H9 (cell line): ENCODE data around the gene WDR27. TPM values are rescaled to one million over a fixed set of nuclear protein-coding genes. Genes with fewer than 3 reads are reported as not detected.

Experiments
- DNase-seq: peaks from one replicate; pipeline ENCODE4 v3.0.0-alpha.2; 2017
- H2AFZ ChIP-seq: one replicate; pipeline ENCODE4 v1.6.1; 2013; ENCODE audit warnings: mild to moderate bottlenecking, low read length, control low read depth, moderate library complexity
- H2AK5ac ChIP-seq: 2 replicates; pipeline ENCODE4 v1.6.1; 2013; ENCODE audit warnings: low read length, control low read depth, mixed read lengths; ENCODE audit not compliant: insufficient read length
- H2BK120ac ChIP-seq: one replicate; pipeline ENCODE4 v1.6.1; 2013; ENCODE audit warnings: low read depth, mild to moderate bottlenecking, low read length, control low read depth, inconsistent platforms; ENCODE audit not compliant: poor library complexity, severe bottlenecking
- H2BK12ac ChIP-seq: 2 replicates; pipeline ENCODE4 v1.6.1; 2013; ENCODE audit warnings: low read length, control low read depth, mixed read lengths, low read depth; ENCODE audit not compliant: insufficient read length
- H2BK15ac ChIP-seq: 2 replicates; pipeline ENCODE4 v1.6.1; 2013; ENCODE audit warnings: low read depth, low read length, control low read depth
- H2BK20ac ChIP-seq: one replicate; pipeline ENCODE4 v1.6.1; 2013; ENCODE audit warnings: low read depth, mild to moderate bottlenecking, low read length, control low read depth, inconsistent platforms; ENCODE audit not compliant: poor library complexity, severe bottlenecking
- H2BK5ac ChIP-seq: 2 replicates; pipeline ENCODE4 v1.6.1; 2013; ENCODE audit warnings: low read length, control low read depth, mixed read lengths; ENCODE audit not compliant: insufficient read length
- H3K14ac ChIP-seq: 2 replicates; pipeline ENCODE4 v1.6.1; 2013; ENCODE audit warnings: low read length, control low read depth; ENCODE audit not compliant: insufficient read depth
- H3K18ac ChIP-seq: 2 replicates; pipeline ENCODE4 v1.6.1; 2013; ENCODE audit warnings: low read depth, mild to moderate bottlenecking, mixed read lengths, low read length, control low read depth; ENCODE audit not compliant: insufficient read length
- H3K23ac ChIP-seq: 2 replicates; pipeline ENCODE4 v1.6.1; 2013; ENCODE audit warnings: low read length, control low read depth, mixed read lengths, low read depth; ENCODE audit not compliant: insufficient read length
- H3K23me2 ChIP-seq: 2 replicates; pipeline ENCODE4 v1.6.1; 2013; ENCODE audit warnings: low read depth, mild to moderate bottlenecking, mixed read lengths, low read length, control low read depth; ENCODE audit not compliant: insufficient read length, poor library complexity, severe bottlenecking
- H3K27ac ChIP-seq: 2 replicates; pipeline ENCODE4 v1.5.1; 2013; ENCODE audit warnings: low read length, control low read depth, mixed read lengths, low read depth; ENCODE audit not compliant: insufficient read length
- H3K27me3 ChIP-seq: 2 replicates; pipeline ENCODE4 v1.6.1; 2013; ENCODE audit warnings: low read length, control low read depth, inconsistent platforms; ENCODE audit not compliant: insufficient read depth
- H3K4ac ChIP-seq: 2 replicates; pipeline ENCODE4 v1.6.1; 2013; ENCODE audit warnings: low read depth, mild to moderate bottlenecking, control low read depth, inconsistent platforms, low read length, moderate library complexity
- H3K4me1 ChIP-seq: 2 replicates; pipeline ENCODE4 v1.6.1; 2013; ENCODE audit warnings: low read length, control low read depth, inconsistent platforms; ENCODE audit not compliant: insufficient read depth
- H3K4me2 ChIP-seq: 2 replicates; pipeline ENCODE4 v1.6.1; 2013; ENCODE audit warnings: low read length, control low read depth, mixed read lengths; ENCODE audit not compliant: insufficient read length, insufficient read depth
- H3K56ac ChIP-seq: 2 replicates; pipeline ENCODE4 v1.6.1; 2013; ENCODE audit warnings: low read depth, mild to moderate bottlenecking, mixed read lengths, low read length, control low read depth; ENCODE audit not compliant: insufficient read length
- H3K79me1 ChIP-seq: 2 replicates; pipeline ENCODE4 v1.6.1; 2013; ENCODE audit warnings: low read depth, mild to moderate bottlenecking, moderate library complexity, low read length, control low read depth, inconsistent platforms; ENCODE audit not compliant: insufficient read depth, poor library complexity, severe bottlenecking
- H3K79me2 ChIP-seq: 2 replicates; pipeline ENCODE4 v1.6.1; 2013; ENCODE audit warnings: low read length, control low read depth, inconsistent platforms; ENCODE audit not compliant: insufficient read depth
- H3K9ac ChIP-seq: 2 replicates; pipeline ENCODE4 v1.6.1; 2013; ENCODE audit warnings: low read length, control low read depth, mixed read lengths; ENCODE audit not compliant: insufficient read length; ENCODE audit errors: extremely low read depth
- H3K9me3 ChIP-seq: one replicate; pipeline ENCODE4 v1.6.1; 2013; ENCODE audit warnings: low read depth, low read length, inconsistent platforms; ENCODE audit not compliant: control insufficient read depth
- H3T11ph ChIP-seq: one replicate; pipeline ENCODE4 v1.6.1; 2013; ENCODE audit warnings: mild to moderate bottlenecking, low read length, control low read depth, inconsistent platforms
- H4K20me1 ChIP-seq: one replicate; pipeline ENCODE4 v1.6.1; 2013; ENCODE audit not compliant: control insufficient read depth, insufficient read length, insufficient read depth
- H4K5ac ChIP-seq: 2 replicates; pipeline ENCODE4 v1.6.1; 2013; ENCODE audit warnings: low read depth, mild to moderate bottlenecking, mixed read lengths, low read length, control low read depth; ENCODE audit not compliant: insufficient read length
- H4K8ac ChIP-seq: replicated peaks from 2 replicates; pipeline ENCODE4 v1.6.1; 2013; ENCODE audit warnings: low read length, control low read depth, mixed read lengths, low read depth; ENCODE audit not compliant: insufficient read length
- H4K91ac ChIP-seq: 2 replicates; pipeline ENCODE4 v1.6.1; 2013; ENCODE audit warnings: low read depth, mild to moderate bottlenecking, moderate library complexity, mixed read lengths, low read length, control low read depth; ENCODE audit not compliant: insufficient read length
- H3K27ac Mint-ChIP-seq, 3 experiments: 2 replicates in 2 of 3; 3 replicates in 1 of 3; pipeline ENCODE4 v1.8.0; 2020 to 2021; ENCODE audit warnings: mixed read lengths in 3 of 3, mild to moderate bottlenecking in 1 of 3, moderate library complexity in 1 of 3
- H3K27me3 Mint-ChIP-seq: 2 replicates; pipeline ENCODE4 v1.8.0; 2021; ENCODE audit warnings: low read depth, mild to moderate bottlenecking, moderate library complexity, mixed read lengths
- H3K36me3 Mint-ChIP-seq, 3 experiments: 2 replicates in 2 of 3; 3 replicates in 1 of 3; pipeline ENCODE4 v1.8.0; 2020 to 2021; ENCODE audit warnings: low read depth in 3 of 3, mixed read lengths in 3 of 3; ENCODE audit not compliant: insufficient read depth in 1 of 3
- H3K4me1 Mint-ChIP-seq, 2 experiments: 2 replicates each; pipeline ENCODE4 v1.8.0; 2020; ENCODE audit warnings: mixed read lengths in 2 of 2
- H3K4me3 Mint-ChIP-seq, 2 experiments: 2 replicates in 1 of 2; 3 replicates in 1 of 2; pipeline ENCODE4 v1.8.0; 2020 to 2021; ENCODE audit warnings: mild to moderate bottlenecking in 2 of 2, mixed read lengths in 2 of 2, moderate library complexity in 1 of 2
- H3K9me3 Mint-ChIP-seq, 2 experiments: 2 replicates in 1 of 2; 3 replicates in 1 of 2; pipeline ENCODE4 v1.8.0; 2020; ENCODE audit warnings: mild to moderate bottlenecking in 2 of 2, mixed read lengths in 2 of 2, moderate library complexity in 1 of 2
- CTCF ChIP-seq: fragments of 200-600 bp; sonication (generic); conservative IDR thresholded peaks from 3 replicates; pipeline ENCODE4 v1.8.0; 2021; ENCODE audit warnings: antibody characterized with exemption, mild to moderate bottlenecking
- WGBS: extraction: QIAGEN DNeasy Blood & Tissue Kit; methylation state at CpG from one replicate; pipeline ENCODE4 v1.1.7; 2013; ENCODE audit warnings: missing lambda C conversion rate, low lambda C conversion rate, mixed read lengths; ENCODE audit not compliant: insufficient read length; ENCODE audit errors: extremely low coverage; 5-methylcytosine and 5-hydroxymethylcytosine counted together
- total RNA-seq: library from RNA; stranded (reverse); gene quantifications from 2 replicates; pipeline ENCODE4 v1.2.1, GENCODE V29; 2021

WDR27 gene
- total RNA-seq, 1 experiment from 2014 or later, result 48.7 TPM

GRCh38 chr6:169411722-169412121, 290.1 kb downstream of the WDR27 start:
- Histone ChIP-seq H3K4ac (no peak overlapping the region), H4K5ac (no peak overlapping the region), H3K79me2 (no peaks in the 10 kb centered on the region), H3K9me3 (peaks cover 18% of the 10 kb centered on the region), H2BK12ac (no peak overlapping the region), H2BK20ac (no peak overlapping the region), H2BK15ac (no peak overlapping the region), H2BK120ac (no peak overlapping the region), H3K23ac (no peak overlapping the region), H3K56ac (no peak overlapping the region), H4K91ac (no peak overlapping the region), H2AK5ac (no peak overlapping the region), H3K27ac (no peak overlapping the region), H3T11ph (no peak overlapping the region), H3K4me1 (no peaks in the 10 kb centered on the region), H2BK5ac (no peak overlapping the region), H2AFZ (no peak overlapping the region), H4K8ac (no peak overlapping the region), H3K4me2 (no peak overlapping the region), H3K14ac (no peak overlapping the region), H3K79me1 (no peaks in the 10 kb centered on the region), H4K20me1 (no peaks in the 10 kb centered on the region), H3K27me3 (no peaks in the 10 kb centered on the region), H3K18ac (no peak overlapping the region), H3K9ac (no peak overlapping the region), H3K23me2 (no peaks in the 10 kb centered on the region)
- no peak overlapping the region for H3K27ac Mint-ChIP-seq
- H3K27me3 Mint-ChIP-seq, result peaks cover 6% of the 10 kb centered on the region; the same call in 1 of the 2 replicates
- H3K4me1 Mint-ChIP-seq, result no peaks in the 10 kb centered on the region
- H3K9me3 Mint-ChIP-seq, result peaks cover 61 to 71% of the 10 kb centered on the region in 2 experiments
- WGBS, result no CpG with 5 or more reads among the region's 5 CpGs
- H3K36me3 Mint-ChIP-seq, result peaks cover 16 to 49% (median 40%) of the 10 kb centered on the region in 3 experiments
- no peak overlapping the region for H3K4me3 Mint-ChIP-seq
- TF ChIP-seq CTCF, result no peak
- no peak for DNase-seq
